Tibial artery (tissue), 4 donors: ENCODE results near the gene FSD1.

Experiments used
- DNase-seq, 2 donors: peaks; one replicate each; pipeline ENCODE4 v3.0.0-alpha.2; 2019
- H3K27ac ChIP-seq, 2 donors: fragments of 200-600 bp; sonication (generic) in 1 of 2; 1 replicate in 1 of 2; 2 replicates in 1 of 2; pipeline ENCODE4 v1.5.1; 2018 to 2019; ENCODE audit warnings: mild to moderate bottlenecking in 1 of 2
- H3K27me3 ChIP-seq, 2 donors: fragments of 200-600 bp; sonication (generic) in 1 of 2; one replicate each; pipeline versions ENCODE4 v1.5.1 to v1.6.0; 2016 to 2019
- H3K36me3 ChIP-seq, 3 donors: fragments of 200-600 bp; sonication (generic) in 2 of 3; one replicate each; pipeline ENCODE4 v1.5.1; 2016 to 2019; ENCODE audit warnings: mild to moderate bottlenecking in 2 of 3
- H3K4me1 ChIP-seq, 4 donors: fragments of 200-600 bp; sonication (generic) in 2 of 4; 1 replicate in 3 of 4; 2 replicates in 1 of 4; pipeline ENCODE4 v1.5.1; 2016 to 2019
- H3K4me3 ChIP-seq, 2 donors: fragments of 200-600 bp; sonication (generic) in 1 of 2; 1 replicate in 1 of 2; 2 replicates in 1 of 2; pipeline ENCODE4 v1.5.1; 2018 to 2019; ENCODE audit warnings: mild to moderate bottlenecking in 2 of 2
- H3K9me3 ChIP-seq, 3 donors: fragments of 200-600 bp; sonication (generic) in 1 of 3; one replicate each; pipeline ENCODE4 v1.5.1; 2016 to 2019
- intact Hi-C: fragments of 100-400 bp; cut with DNase I; formaldehyde crosslinking; loops from one replicate; pipeline ENCODE4 v1.15.0; 2023; ENCODE audit warnings: low total_unique reads
- TF ChIP-seq, protein P1 (sequence below), 2 experiments: fragments of 200-600 bp in 1 of 2; fragments of 450-650 bp in 1 of 2; IDR thresholded peaks; one replicate each; pipeline ENCODE4 v1.5.1; 2017 to 2019; ENCODE audit warnings: antibody characterized with exemption in 2 of 2, mild to moderate bottlenecking in 1 of 2, moderate library complexity in 1 of 2

The FSD1 gene

DNA sequence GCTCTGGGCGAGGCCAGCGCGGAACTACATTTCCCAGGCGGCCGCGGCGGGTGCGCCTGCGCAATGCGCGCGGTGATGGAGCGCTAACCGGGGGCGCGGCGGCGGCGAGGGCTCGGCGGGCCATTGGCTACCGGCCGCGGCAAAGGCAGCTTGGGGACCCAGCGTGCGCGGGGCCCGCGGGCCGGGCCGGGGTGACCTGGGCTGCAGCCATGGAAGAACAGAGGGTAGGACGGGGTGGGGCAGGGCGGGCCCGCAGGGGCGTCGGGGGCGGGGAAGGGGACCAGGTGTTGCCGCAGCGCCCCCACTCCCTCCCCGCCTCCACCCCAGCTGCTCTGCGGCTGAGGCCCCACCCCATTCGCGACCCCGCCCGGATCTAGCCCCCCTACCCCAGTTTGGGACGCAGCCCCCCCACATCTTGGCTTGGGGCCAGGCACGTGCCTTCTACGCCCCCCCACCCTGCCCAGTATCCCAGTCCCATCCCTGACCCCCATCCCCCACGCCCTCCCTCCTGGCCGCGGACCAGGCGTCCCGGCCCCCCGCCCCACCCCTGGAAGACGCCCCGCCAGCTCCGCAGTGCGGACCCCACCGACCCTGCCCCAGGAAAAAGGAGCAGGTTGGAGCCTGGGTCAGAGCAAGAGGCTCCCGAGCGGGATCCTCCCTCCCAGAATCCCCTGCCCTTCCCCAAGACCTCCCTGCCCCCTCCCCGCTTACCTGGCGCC is at the start of gene FSD1:
Gene FSD1 (plus strand): TSS at position 61 of the 719 bp plus-strand sequence. CDS start 149 bp downstream, at position 210.
- Histone ChIP-seq H3K4me1 (peaks cover 0 to 6% (median 2%) of the 10 kb centered on the region in 4 donors), H3K27me3 (peaks cover 0 to 56% of the 10 kb centered on the region in 2 donors), H3K36me3 (no peaks in the 10 kb centered on the region), H3K27ac (no peak within 1 kb of the TSS), H3K9me3 (no peaks in the 10 kb centered on the region), H3K4me3 (peak within 1 kb of the TSS in 1 of 2 donors; percentile 25)
- DNase-seq, result no peak
- TF ChIP-seq, protein P1, sequence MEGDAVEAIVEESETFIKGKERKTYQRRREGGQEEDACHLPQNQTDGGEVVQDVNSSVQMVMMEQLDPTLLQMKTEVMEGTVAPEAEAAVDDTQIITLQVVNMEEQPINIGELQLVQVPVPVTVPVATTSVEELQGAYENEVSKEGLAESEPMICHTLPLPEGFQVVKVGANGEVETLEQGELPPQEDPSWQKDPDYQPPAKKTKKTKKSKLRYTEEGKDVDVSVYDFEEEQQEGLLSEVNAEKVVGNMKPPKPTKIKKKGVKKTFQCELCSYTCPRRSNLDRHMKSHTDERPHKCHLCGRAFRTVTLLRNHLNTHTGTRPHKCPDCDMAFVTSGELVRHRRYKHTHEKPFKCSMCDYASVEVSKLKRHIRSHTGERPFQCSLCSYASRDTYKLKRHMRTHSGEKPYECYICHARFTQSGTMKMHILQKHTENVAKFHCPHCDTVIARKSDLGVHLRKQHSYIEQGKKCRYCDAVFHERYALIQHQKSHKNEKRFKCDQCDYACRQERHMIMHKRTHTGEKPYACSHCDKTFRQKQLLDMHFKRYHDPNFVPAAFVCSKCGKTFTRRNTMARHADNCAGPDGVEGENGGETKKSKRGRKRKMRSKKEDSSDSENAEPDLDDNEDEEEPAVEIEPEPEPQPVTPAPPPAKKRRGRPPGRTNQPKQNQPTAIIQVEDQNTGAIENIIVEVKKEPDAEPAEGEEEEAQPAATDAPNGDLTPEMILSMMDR (IDR thresholded peaks at IDR 0.05), result no peak
- intact Hi-C loops, result no loop called here

GRCh38 chr19:4256563-4256962 is 47.8 kb upstream of the FSD1 start:
- DNase-seq, result no peak
- Histone ChIP-seq H3K9me3 (peaks cover 0 to 9% (median 0%) of the 10 kb centered on the region in 3 donors), H3K27ac (no peak overlapping the region), H3K4me1 (no peaks in the 10 kb centered on the region), H3K36me3 (peaks cover 95 to 100% (median 96%) of the 10 kb centered on the region in 3 donors), H3K4me3 (no peak overlapping the region), H3K27me3 (no peaks in the 10 kb centered on the region)
- TF ChIP-seq, protein P1 (IDR thresholded peaks at IDR 0.05), result no peak
- intact Hi-C loops, result no loop called here

DNA sequence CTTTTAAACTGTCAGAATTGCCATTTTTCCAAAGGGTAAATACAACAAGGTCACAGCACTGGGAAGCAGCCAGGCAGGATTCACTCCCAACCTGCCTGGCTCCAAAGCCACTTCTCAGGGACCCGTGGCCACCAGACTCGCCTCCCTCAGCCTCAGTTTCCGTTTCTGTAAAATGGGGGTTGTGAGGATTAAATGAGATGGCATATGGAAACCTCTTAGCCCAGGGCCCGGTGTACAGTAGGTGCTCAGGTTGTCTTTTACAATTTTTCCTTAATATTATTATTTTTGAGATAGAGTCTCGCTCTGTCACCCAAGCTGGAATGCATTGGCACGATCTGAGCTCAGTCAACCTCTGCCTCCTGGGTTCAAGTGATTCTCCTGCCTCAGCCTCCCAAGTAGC is 47.4 kb upstream of the FSD1 start:
- no peak overlapping the region for H3K27ac ChIP-seq
- intact Hi-C loops, result no loop called here
- H3K4me1 ChIP-seq, result no peaks in the 10 kb centered on the region
- H3K9me3 ChIP-seq, result peaks cover 0 to 9% (median 0%) of the 10 kb centered on the region in 3 donors
- no peak overlapping the region for H3K4me3 ChIP-seq
- no peaks in the 10 kb centered on the region for H3K27me3 ChIP-seq
- TF ChIP-seq, protein P1 (IDR thresholded peaks at IDR 0.05), result no peak
- peaks cover 95 to 100% (median 96%) of the 10 kb centered on the region in 3 donors for H3K36me3 ChIP-seq
- DNase-seq, result no peak

DNA sequence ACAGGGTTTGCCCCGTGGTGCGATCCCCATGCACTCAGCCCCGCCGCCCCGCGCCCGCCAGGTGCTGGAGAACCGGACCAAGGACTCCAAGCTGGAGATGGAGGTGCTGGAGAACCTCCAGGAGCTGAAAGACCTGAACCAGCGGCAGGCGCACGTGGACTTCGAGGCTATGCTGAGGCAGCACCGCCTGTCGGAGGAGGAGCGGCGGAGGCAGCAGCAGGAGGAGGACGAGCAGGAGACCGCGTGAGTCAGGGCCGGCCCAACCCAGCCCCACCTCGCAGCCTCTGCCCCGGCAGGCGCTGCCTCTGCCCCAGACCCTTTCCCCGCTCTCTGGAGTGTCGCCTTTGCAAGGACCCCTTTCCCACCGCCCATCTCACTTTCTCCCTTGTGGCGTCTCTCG is 46.2 kb upstream of the FSD1 start:
- H3K36me3 ChIP-seq, result peaks cover 92 to 100% (median 96%) of the 10 kb centered on the region in 3 donors
- no peak overlapping the region for H3K4me3 ChIP-seq
- no peaks in the 10 kb centered on the region for H3K27me3 ChIP-seq
- intact Hi-C loops, result no loop called here
- no peak for DNase-seq
- H3K27ac ChIP-seq, result no peak overlapping the region
- TF ChIP-seq, protein P1 (IDR thresholded peaks at IDR 0.05), result no peak
- no peaks in the 10 kb centered on the region for H3K4me1 ChIP-seq
- peaks cover 0 to 9% (median 0%) of the 10 kb centered on the region in 3 donors for H3K9me3 ChIP-seq

DNA sequence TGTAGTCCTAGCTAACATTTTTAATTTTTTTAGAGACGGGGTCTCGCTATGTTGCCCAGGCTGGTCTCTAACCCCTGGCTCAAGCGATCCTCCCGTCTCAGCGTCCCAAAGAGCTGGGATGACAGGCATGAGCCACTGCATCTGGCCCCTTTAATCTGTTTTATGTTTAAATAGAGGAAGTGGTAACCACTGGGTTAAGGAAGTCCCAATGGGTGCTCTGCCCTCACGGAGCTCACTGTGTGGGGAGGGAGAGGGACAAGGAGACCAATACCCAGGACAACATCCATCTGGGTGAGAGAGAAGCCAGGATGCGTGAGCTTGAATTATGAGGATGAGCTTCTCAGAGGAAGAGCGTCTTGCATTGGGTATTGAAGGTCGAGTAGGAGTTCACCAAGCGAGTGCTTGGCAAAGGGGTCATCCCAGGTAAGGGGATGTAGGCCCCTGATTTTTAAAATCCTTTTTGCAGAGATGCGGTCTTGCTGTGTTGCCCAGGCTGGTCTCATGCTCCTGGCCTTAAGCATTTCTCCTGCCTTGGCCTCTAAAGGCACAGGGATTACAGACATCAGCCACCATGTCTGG is 43.7 kb upstream of the FSD1 start:
- Histone ChIP-seq H3K27me3 (no peaks in the 10 kb centered on the region), H3K4me3 (no peak overlapping the region), H3K9me3 (no peaks in the 10 kb centered on the region), H3K27ac (no peak overlapping the region), H3K36me3 (peaks cover 83 to 100% (median 83%) of the 10 kb centered on the region in 3 donors), H3K4me1 (no peaks in the 10 kb centered on the region)
- no peak for DNase-seq
- intact Hi-C loops, result loop anchor here (10.0 kb wide), 1 partner anchor 144 kb away; the partner anchor contains the start of genes CHAF1A and SH3GL1
- TF ChIP-seq, protein P1 (IDR thresholded peaks at IDR 0.05), result no peak
